HEK293T (cell line): Measurements from ENCODE around the gene IRF8.
"Not testable (repeated sequence)": the region's sequence is repeated elsewhere in the genome, so short reads cannot be mapped to it uniquely, and the experiment has no call there.

Source experiments
- CTCF ChIA-PET: fragments of 350-600 bp; formaldehyde crosslinking; extraction: SDS; loops from one replicate; lab custom pipeline; 2021; ENCODE audit warnings: antibody characterized with exemption, inconsistent platforms; lab: Yijun Ruan, JAX
- POLR2A ChIA-PET: fragments of 350-600 bp; formaldehyde crosslinking; extraction: SDS; loops from one replicate; lab custom pipeline; 2020; ENCODE audit warnings: antibody characterized with exemption, inconsistent platforms; lab: Yijun Ruan, JAX
- DNase-seq: peaks from one replicate; pipeline ENCODE4 v3.0.0; 2012; ENCODE audit warnings: mixed read lengths; ENCODE audit errors: extremely low spot score
- ARNT ChIP-seq: fragments of 450-650 bp; IDR thresholded peaks from 2 replicates; pipeline ENCODE4 v1.6.1; 2017; ENCODE audit warnings: mild to moderate bottlenecking
- BHLHE40 ChIP-seq: fragments of 450-650 bp; IDR thresholded peaks from 2 replicates; pipeline ENCODE4 v1.6.1; 2016; ENCODE audit warnings: mild to moderate bottlenecking, moderate library complexity, borderline replicate concordance
- CTBP1 ChIP-seq: fragments of 450-650 bp; IDR thresholded peaks from 2 replicates; pipeline ENCODE4 v1.6.1; 2016; ENCODE audit warnings: borderline replicate concordance
- ELF4 ChIP-seq: fragments of 450-650 bp; IDR thresholded peaks from 2 replicates; pipeline ENCODE4 v1.6.1; 2017; ENCODE audit warnings: antibody characterized with exemption
- FOXA1 ChIP-seq: fragments of 450-650 bp; IDR thresholded peaks from 2 replicates; pipeline ENCODE4 v1.6.1; 2016; ENCODE audit warnings: mild to moderate bottlenecking
- FOXK2 ChIP-seq: fragments of 450-650 bp; IDR thresholded peaks from 2 replicates; pipeline ENCODE4 v1.6.1; 2016; ENCODE audit warnings: mild to moderate bottlenecking
- FOXM1 ChIP-seq: fragments of 450-650 bp; IDR thresholded peaks from 2 replicates; pipeline ENCODE4 v1.6.1; 2017; ENCODE audit warnings: mild to moderate bottlenecking, borderline replicate concordance
- HDGF ChIP-seq: fragments of 450-650 bp; IDR thresholded peaks from 2 replicates; pipeline ENCODE4 v1.6.1; 2017; ENCODE audit warnings: antibody characterized with exemption, borderline replicate concordance
- L3MBTL2 ChIP-seq: fragments of 450-650 bp; conservative IDR thresholded peaks from 2 replicates; pipeline ENCODE4 v1.6.1; 2016; ENCODE audit warnings: mild to moderate bottlenecking
- LEF1 ChIP-seq: fragments of 450-650 bp; IDR thresholded peaks from 2 replicates; pipeline ENCODE4 v1.6.1; 2017; ENCODE audit warnings: mild to moderate bottlenecking, borderline replicate concordance
- NFRKB ChIP-seq: fragments of 450-650 bp; IDR thresholded peaks from 2 replicates; pipeline ENCODE4 v1.6.1; 2016; ENCODE audit warnings: mild to moderate bottlenecking, moderate library complexity
- SP1 ChIP-seq: fragments of 450-650 bp; IDR thresholded peaks from 2 replicates; pipeline ENCODE4 v1.6.1; 2017
- SUZ12 ChIP-seq: fragments of 450-650 bp; IDR thresholded peaks from 2 replicates; pipeline ENCODE4 v1.6.1; 2016; ENCODE audit warnings: mild to moderate bottlenecking
- TARDBP ChIP-seq: fragments of 450-650 bp; IDR thresholded peaks from 2 replicates; pipeline ENCODE4 v1.6.1; 2016
- ZNF384 ChIP-seq: fragments of 450-650 bp; IDR thresholded peaks from 2 replicates; pipeline ENCODE4 v1.6.1; 2016
- TF ChIP-seq, protein P1 (sequence below): fragments of 450-650 bp; IDR thresholded peaks from 2 replicates; pipeline ENCODE4 v1.6.1; 2016

IRF8 gene

DNA sequence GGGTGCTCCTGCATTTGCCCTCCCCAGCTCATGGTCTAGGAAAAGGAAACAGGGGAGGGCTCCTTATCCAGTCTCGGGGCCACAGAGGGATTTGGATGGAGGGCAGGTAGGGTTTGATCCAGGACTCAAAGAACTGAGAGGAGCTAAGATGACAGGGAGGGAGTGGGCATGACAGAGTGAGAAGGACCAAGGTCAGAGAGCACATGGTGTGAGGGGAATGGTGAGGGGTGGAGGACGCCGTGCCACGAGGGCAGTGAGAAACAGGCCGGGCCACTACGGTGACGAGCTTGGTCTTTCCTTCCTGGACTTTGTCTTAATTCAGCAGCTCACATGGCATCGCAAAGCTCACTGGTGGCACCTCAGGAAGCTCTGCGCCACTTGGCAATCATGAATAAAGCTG, 35.2 kb downstream of the IRF8 start:
- no peak for TF ChIP-seq ELF4
- no peak for TF ChIP-seq HDGF
- no peak for TF ChIP-seq BHLHE40
- no peak for TF ChIP-seq SP1
- TF ChIP-seq CTBP1: no peak
- TF ChIP-seq LEF1: no peak
- no peak for TF ChIP-seq FOXM1
- TF ChIP-seq TARDBP: no peak
- TF ChIP-seq ZNF384: no peak
- POLR2A ChIA-PET: no interaction called here
- no peak for DNase-seq
- CTCF ChIA-PET: interaction anchor here (0.5 kb wide), 1 partner anchor 85 kb away, joined by 3 read pairs; no protein-coding TSS in a partner anchor

DNA sequence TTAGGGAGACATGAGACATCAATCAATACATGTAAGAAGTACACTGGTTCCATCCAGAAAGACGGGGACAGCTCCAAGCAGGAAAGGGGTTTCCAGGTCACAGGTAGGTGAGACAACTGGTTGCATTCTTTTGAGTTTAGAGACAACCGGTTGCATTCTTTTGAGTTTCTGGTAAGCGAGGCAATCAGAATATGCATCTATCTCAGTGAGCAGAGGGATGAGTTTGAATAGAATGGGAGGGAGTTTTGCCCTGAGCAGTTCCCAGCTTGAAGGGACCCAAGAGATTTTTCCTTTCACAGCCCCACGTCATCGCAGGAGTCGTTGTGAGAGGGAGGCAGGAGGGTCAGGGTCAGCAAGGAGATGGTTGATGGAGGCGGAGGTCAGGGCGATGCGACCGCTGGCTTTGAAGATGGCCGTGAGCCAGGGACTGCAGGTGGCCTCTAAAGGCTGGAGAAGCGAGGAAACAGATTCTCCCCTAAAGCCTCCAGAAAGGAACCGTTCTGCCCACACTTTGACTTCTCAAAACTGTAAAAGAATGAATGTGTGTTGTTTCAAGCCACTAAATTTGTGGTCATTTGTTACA, 36.5 kb downstream of the IRF8 start:
- TF ChIP-seq FOXK2 (no peak), TARDBP (no peak)
- POLR2A ChIA-PET: no interaction called here
- CTCF ChIA-PET: no interaction called here
- DNase-seq: no peak

DNA sequence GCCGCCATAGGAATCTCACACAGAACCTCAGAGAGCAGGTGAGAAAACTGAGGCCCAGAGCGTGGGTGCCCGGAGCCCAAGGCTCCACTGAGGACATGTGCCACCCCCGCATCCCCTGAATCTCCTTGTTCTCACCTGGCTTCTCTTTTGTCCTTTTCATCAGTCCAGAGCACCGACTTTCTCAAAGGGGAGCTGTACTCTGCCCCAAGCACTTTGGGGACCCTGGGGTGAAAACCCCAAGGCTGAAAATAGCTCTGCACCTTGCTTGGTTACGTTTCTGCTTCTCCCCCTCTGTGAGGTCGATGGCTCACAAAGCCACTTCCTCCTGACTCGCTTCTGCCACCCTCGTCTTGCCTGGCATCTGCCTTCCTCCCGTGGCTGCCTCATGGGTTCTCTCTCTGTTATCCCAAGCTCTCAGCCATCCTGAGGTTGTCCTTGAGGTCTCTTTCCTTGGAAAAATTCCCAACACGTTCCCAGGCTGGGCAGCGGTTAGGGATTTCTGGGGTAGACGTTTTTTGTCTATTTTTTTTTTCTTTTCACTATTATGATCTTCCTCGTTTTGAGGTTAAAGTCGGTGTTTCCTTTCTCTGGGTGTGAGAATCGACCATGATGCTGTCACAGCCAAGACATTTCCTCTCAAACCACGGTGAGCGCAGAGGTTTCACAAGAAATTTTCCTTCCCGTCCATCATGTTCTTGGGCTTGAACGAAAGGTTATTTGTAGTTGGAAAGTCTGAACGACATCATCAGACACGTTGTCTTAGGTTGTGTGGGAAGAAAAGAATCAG, 37.2 kb downstream of the IRF8 start:
- ChIA-PET POLR2A (no interaction called here), CTCF (no interaction called here)
- DNase-seq: no peak
- no peak for TF ChIP-seq CTBP1
- no peak for TF ChIP-seq HDGF

DNA sequence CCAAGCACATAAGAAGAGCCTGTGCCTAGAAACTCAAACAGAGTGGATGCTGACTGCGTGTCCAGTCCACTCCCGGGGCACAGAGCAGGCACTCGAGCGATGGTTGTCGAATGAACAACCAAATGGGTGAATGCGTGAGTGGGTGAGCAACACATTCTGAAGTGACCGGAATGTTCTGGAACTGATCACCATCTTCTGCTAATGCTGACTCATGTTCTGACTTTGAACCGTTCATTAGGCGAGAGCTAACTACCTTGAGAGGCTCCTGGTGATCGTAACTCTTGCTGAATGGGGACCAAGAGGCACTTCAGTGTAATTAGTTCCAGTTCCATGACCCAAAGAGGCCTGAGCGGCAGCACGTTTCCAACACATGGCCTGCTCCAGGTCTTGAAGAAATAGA, 37.9 kb downstream of the IRF8 start:
- TF ChIP-seq SUZ12 (no peak), ELF4 (no peak), LEF1 (no peak), L3MBTL2 (no peak), NFRKB (no peak), ARNT (no peak), CTBP1 (no peak), FOXA1 (no peak), HDGF (no peak), BHLHE40 (no peak), FOXM1 (no peak), TARDBP (no peak), FOXK2 (no peak), ZNF384 (no peak), SP1 (no peak)
- TF ChIP-seq, protein P1, sequence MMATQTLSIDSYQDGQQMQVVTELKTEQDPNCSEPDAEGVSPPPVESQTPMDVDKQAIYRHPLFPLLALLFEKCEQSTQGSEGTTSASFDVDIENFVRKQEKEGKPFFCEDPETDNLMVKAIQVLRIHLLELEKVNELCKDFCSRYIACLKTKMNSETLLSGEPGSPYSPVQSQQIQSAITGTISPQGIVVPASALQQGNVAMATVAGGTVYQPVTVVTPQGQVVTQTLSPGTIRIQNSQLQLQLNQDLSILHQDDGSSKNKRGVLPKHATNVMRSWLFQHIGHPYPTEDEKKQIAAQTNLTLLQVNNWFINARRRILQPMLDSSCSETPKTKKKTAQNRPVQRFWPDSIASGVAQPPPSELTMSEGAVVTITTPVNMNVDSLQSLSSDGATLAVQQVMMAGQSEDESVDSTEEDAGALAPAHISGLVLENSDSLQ: no peak
- CTCF ChIA-PET: no interaction called here
- POLR2A ChIA-PET: no interaction called here
- DNase-seq: no peak

DNA sequence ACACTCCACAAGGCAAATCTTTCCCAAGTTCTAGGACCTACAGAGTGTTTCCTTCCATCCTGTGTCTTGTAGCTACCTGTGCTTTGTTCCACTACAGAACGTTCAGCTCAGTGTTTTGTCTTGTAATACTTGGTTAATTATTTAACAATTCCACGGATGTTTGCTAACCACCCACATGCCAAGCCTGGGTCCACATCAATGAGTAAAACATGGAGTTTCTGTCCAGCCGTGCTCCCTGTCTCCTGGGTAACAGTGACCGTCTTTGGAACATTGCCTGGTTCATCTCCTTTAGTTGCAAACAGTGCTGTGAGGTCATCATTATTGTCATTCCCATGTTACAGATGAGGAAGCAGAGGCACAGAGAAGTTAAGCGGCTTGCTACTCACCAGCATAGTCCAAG, 41.3 kb downstream of the IRF8 start:
- no peak for DNase-seq

DNA sequence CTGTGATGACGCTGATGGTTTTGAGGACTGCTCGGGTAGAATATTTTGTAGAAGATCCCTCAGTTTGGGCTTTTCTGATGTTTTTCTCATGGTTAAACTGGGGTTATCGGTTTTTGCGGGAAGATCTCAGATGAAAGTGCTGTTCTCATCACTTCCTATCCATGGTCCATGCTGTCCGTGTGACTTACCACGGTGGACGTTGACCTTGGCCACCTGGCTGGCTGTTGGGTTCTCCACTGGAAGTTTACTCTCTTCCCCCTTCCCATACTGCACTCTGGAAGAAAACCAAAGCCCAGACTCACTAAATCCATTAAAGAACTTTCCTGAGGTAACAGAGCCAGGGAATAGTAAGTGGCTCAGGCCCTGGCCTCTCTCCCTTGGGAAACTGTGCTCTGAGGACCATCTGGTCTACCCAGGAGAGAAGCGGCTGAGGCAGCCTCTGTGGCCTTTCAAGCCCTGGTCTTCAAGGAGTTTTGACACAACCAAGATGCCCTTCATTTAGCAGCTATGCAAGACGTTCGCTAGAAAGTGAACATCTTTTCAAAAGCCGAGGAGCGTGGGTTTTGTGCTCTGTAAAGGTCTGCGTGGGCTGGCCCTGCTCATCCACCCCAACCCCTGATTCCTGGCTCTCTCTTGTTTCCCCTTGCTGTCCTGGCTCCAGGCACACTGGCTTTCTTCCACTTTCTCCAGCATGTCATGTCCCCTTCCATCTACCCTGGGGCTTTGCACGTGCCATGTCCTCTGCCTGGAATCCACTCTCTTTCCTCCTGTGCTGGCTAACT, 43.1 kb downstream of the IRF8 start:
- ChIA-PET CTCF (no interaction called here), POLR2A (no interaction called here)
- TF ChIP-seq ZNF384 (no peak), FOXK2 (no peak)
- TF ChIP-seq, protein P1: no peak
- no peak for DNase-seq

More for the DNA sequence above, 41.3 kb downstream of the IRF8 start:
- ChIA-PET POLR2A (no interaction called here), CTCF (no interaction called here)
- TF ChIP-seq SUZ12: no peak
- no peak for TF ChIP-seq ZNF384
- no peak for TF ChIP-seq NFRKB
- TF ChIP-seq LEF1: no peak
- TF ChIP-seq BHLHE40: no peak
- TF ChIP-seq, protein P1: no peak
- no peak for TF ChIP-seq CTBP1
- no peak for TF ChIP-seq FOXA1

DNA sequence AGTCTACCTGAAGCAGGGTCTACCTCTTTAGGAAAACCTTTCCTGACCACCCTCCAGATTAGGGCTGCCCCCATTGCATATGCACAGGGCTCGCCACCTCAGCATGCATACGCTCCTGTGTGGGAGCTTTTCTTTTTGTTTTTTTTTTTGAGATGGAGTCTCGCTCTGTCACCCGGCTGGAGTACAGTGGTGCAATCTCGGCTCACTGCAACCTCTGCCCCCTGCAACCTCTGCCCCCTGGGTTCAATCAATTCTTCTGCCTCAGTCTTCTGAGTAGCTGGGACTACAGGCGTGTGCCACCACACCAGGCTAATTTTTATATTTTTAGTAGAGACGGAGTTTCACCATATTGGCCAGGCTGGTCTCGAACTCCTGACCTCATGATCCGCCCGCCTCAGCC, 43.7 kb downstream of the IRF8 start:
- DNase-seq, POLR2A ChIA-PET, CTCF ChIA-PET: not testable (repeated sequence)
